Gastroesophageal sphincter (tissue), 4 donors: ENCODE data around the gene CBX1. TPM values are rescaled to one million over a fixed set of nuclear protein-coding genes. Genes with fewer than 3 reads are reported as not detected.

Experiments
- ATAC-seq: fragments of 150-250 bp; one replicate; pipeline ENCODE4 v1.9.1; 2016; ENCODE audit warnings: mild to moderate bottlenecking, moderate library complexity
- H3K27ac ChIP-seq, 4 donors: fragments of 200-600 bp; sonication (generic) in 3 of 4; 1 replicate in 3 of 4; 2 replicates in 1 of 4; pipeline ENCODE4 v1.5.1; 2016 to 2019
- H3K27me3 ChIP-seq: fragments of 200-600 bp; sonication (generic); one replicate; pipeline ENCODE4 v1.5.1; 2019
- H3K36me3 ChIP-seq, 2 donors: fragments of 200-600 bp; sonication (generic); one replicate each; pipeline ENCODE4 v1.5.1; 2019; ENCODE audit warnings: control low read depth in 1 of 2
- H3K4me1 ChIP-seq, 3 donors: fragments of 200-600 bp; sonication (generic); 1 replicate in 2 of 3; 2 replicates in 1 of 3; pipeline ENCODE4 v1.5.1; 2016 to 2019; ENCODE audit warnings: control low read depth in 2 of 3
- H3K4me3 ChIP-seq, 2 donors: fragments of 200-600 bp; sonication (generic); one replicate each; pipeline ENCODE4 v1.5.1; 2019; ENCODE audit warnings: mild to moderate bottlenecking in 1 of 2, moderate library complexity in 1 of 2
- H3K9me3 ChIP-seq, 3 donors: fragments of 200-600 bp; sonication (generic); one replicate each; pipeline ENCODE4 v1.5.1; 2017 to 2019; ENCODE audit warnings: control low read depth in 2 of 3
- EP300 ChIP-seq: sonication (generic); formaldehyde crosslinking; IDR thresholded peaks from one replicate; pipeline ENCODE4 v1.6.1; 2017; ENCODE audit warnings: antibody characterized with exemption, mild to moderate bottlenecking
- POLR2A ChIP-seq, 2 donors: fragments of 450-650 bp; IDR thresholded peaks; one replicate each; pipeline ENCODE4 v1.6.1; 2017; ENCODE audit warnings: antibody characterized with exemption in 2 of 2, mild to moderate bottlenecking in 2 of 2, moderate library complexity in 1 of 2
- POLR2AphosphoS5 ChIP-seq: sonication (generic); formaldehyde crosslinking; IDR thresholded peaks from one replicate; pipeline ENCODE4 v1.6.1; 2017; ENCODE audit warnings: antibody characterized with exemption
- WGBS, 2 donors: methylation state at CpG; one replicate each; pipeline ENCODE4 v1.1.5; 2018; ENCODE audit warnings: low coverage in 1 of 2; 5-methylcytosine and 5-hydroxymethylcytosine counted together
- total RNA-seq, 4 donors: library from RNA; depleted of rRNA; stranded (reverse); fragments of >200 nt; gene quantifications; one replicate each; pipeline ENCODE4 v1.1.0, GENCODE V29; 2016
- TF ChIP-seq, protein P1 (sequence below), 4 experiments: fragments of 200-600 bp in 2 of 4; fragments of 450-650 bp in 2 of 4; sonication (generic) in 1 of 4; IDR thresholded peaks; one replicate each; pipeline ENCODE4 v1.5.1; 2017 to 2019; ENCODE audit warnings: antibody characterized with exemption in 4 of 4, mild to moderate bottlenecking in 2 of 4, moderate library complexity in 2 of 4

The CBX1 gene
- total RNA-seq, 4 donors from 2014 or later = 46.0 to 59.3 (median 55.0) TPM

DNA sequence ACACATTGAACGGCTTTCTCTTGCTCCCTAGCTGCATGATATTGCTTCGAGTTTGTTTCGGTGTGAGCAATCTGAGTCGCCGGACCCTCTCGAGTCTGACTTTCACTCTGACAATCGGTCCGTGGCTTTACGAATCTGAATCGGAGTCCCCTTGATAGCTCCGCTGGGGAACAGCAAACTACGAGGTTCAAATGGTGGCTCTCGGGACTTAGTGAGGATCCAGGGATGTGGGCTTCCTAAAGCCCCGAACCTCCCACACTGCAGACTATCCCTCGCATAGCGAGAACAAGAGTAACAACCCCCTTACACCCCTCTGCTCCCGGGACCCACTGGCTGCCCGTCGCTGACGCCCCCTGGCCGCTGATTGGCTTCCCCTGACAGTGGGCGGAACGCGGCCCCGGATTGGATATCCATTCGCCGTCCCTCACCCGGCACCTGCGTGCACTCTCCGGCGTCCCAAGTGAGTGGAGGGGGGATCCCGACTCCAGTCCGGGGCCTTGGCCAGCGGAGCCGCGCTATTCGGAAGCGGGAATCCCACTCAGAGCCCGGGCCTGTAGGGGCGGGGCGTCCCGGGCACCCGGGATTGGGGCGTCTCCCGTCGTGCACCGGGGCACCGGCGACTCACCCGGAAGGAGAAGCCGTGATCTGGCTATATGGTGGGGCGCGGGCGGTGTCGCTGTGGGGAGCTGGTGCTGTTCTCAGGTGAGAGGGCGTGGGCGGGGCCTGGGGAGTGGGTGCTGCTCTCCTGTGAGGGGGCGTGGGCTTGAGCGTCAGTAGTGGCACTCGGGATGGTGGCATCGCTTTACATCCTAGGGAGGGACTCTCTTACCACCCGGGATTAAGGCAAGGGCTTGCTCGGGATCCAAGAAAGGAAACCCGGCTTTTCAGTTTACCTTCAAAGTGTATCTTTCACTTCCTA lies 6.1 kb upstream of the CBX1 start, which contains the start of gene SNX11:
TSS of gene SNX11 (plus strand) at position 630 of the 919 bp plus-strand sequence. CDS start 4,278 bp downstream, outside the sequence.
- no peaks in the 10 kb centered on the region for H3K9me3 ChIP-seq
- H3K27ac ChIP-seq = peak within 1 kb of the TSS; percentile 90 to 98 (median 93)
- peak; percentile 96 for ATAC-seq
- H3K4me3 ChIP-seq = peak within 1 kb of the TSS; percentile 52 to 70
- H3K4me1 ChIP-seq = peaks cover 0 to 37% (median 10%) of the 10 kb centered on the region in 3 donors
- no peaks in the 10 kb centered on the region for H3K27me3 ChIP-seq
- WGBS, 2 donors = 0% methylated on average over 2 to 6 of the region's 64 CpGs
- peaks cover 0 to 8% of the 10 kb centered on the region in 2 donors for H3K36me3 ChIP-seq
- TF ChIP-seq POLR2AphosphoS5 (peak; percentile 59), POLR2A (IDR thresholded peaks at IDR 0.05) (peak; percentile 44 to 54), EP300 (no peak)
- TF ChIP-seq, protein P1, sequence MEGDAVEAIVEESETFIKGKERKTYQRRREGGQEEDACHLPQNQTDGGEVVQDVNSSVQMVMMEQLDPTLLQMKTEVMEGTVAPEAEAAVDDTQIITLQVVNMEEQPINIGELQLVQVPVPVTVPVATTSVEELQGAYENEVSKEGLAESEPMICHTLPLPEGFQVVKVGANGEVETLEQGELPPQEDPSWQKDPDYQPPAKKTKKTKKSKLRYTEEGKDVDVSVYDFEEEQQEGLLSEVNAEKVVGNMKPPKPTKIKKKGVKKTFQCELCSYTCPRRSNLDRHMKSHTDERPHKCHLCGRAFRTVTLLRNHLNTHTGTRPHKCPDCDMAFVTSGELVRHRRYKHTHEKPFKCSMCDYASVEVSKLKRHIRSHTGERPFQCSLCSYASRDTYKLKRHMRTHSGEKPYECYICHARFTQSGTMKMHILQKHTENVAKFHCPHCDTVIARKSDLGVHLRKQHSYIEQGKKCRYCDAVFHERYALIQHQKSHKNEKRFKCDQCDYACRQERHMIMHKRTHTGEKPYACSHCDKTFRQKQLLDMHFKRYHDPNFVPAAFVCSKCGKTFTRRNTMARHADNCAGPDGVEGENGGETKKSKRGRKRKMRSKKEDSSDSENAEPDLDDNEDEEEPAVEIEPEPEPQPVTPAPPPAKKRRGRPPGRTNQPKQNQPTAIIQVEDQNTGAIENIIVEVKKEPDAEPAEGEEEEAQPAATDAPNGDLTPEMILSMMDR (IDR thresholded peaks at IDR 0.05) = peak in 2 of 4 experiments; percentile 11 to 22

DNA sequence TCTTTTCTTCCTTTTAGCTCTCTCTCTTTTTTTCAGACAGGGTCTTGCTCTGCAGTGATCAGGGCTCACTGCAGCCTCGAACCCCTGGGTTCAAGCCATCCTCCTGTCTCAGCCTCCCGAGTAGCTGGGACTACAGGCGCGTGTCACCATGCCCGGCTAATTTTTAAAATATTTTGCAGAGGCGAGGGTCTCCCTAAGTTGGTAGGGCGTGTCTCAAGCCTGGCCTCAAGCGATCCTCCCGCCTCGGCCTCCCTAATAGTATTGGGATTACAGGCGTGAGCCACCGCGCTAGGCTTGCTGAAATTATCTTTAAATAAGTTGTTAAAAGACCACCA lies 5.5 kb upstream of the CBX1 start:
- Histone ChIP-seq H3K9me3 (no peaks in the 10 kb centered on the region), H3K27me3 (no peaks in the 10 kb centered on the region), H3K27ac (peak overlapping the region; percentile 90 to 98 (median 93)), H3K36me3 (peaks cover 0 to 1% of the 10 kb centered on the region in 2 donors), H3K4me3 (peak overlapping the region; percentile 52 to 70), H3K4me1 (peaks cover 0 to 40% (median 10%) of the 10 kb centered on the region in 3 donors)
- no peak for ATAC-seq
- no peak for TF ChIP-seq POLR2AphosphoS5
- TF ChIP-seq POLR2A (IDR thresholded peaks at IDR 0.05) = no peak
- no peak for TF ChIP-seq EP300
- TF ChIP-seq, protein P1 (IDR thresholded peaks at IDR 0.05) = no peak
- 22 to 80% methylated on average over 4 to 9 of the region's 13 CpGs for WGBS, 2 donors

DNA sequence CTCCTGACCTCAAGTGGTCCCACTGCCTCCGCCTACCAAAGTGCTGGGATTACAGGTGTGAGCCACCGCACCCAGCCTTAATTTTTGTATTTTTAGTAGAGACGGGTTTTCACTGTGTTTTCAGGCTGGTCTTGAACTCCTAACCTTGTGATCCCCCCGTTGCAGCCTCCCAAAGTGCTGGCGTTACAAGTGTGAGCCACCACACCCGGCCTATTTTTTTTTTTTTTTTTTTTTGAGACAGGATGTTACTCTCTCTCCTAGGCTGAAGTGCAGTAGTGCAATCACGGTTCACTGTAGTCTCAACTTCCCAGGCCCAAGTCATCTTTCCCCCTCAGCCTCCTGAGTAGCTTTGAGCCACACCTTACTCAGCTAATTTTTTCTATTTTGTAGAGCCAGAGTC lies 3.2 kb upstream of the CBX1 start:
- TF ChIP-seq, protein P1 (IDR thresholded peaks at IDR 0.05) = no peak
- TF ChIP-seq POLR2A (IDR thresholded peaks at IDR 0.05) = no peak
- no peak for TF ChIP-seq EP300
- no peak for TF ChIP-seq POLR2AphosphoS5
- no peak for ATAC-seq
- WGBS, 2 donors = 83 to 90% methylated on average over 3 to 6 of the region's 7 CpGs
- H3K27me3 ChIP-seq = no peaks in the 10 kb centered on the region
- no peaks in the 10 kb centered on the region for H3K36me3 ChIP-seq
- H3K4me1 ChIP-seq = peaks cover 0 to 44% (median 13%) of the 10 kb centered on the region in 3 donors
- no peaks in the 10 kb centered on the region for H3K9me3 ChIP-seq
- H3K27ac ChIP-seq = no peak overlapping the region
- H3K4me3 ChIP-seq = no peak overlapping the region

DNA sequence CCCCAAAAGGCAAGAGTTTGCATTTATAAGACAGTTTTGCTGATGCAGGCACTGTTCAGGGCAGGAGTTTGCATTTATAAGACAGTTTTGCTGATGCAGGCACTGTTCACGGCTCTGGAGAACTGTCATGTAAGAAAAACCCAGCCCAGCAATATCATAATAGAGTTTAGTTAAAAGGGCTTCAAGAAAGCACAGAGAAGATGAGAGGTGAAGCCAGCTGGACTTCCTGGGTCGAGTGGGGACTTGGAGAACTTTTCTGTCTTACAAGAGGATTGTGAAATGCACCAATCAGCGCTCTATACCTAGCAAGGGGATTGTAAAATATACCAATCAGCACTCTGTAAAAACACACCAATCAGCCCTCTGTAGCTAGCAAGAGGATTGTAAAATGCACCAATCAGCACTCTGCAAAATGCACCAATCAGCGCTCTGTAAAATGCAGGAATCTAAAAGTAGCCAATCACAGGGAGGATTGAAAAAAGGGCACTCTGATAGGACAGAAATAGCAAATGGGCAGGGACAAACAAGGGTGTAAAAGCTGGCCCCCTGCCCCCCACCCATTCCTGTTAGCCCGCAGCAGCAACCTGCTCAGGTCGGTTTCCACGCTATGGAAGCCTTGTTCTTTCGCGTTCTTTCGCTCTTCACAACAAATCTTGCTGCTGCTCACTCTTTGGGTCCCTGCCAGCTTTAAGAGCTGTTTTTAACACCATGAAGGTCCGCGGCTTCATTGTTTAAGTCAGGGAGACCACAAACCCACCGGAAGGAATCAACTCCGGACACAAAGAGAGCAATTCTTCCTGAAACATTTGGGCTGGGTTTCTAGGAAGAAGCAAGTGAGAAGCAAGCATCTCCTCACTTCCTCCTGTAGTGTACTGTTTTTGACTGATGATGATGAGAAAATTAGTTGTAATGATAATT lies 1.8 kb upstream of the CBX1 start:
- TF ChIP-seq, protein P1 (IDR thresholded peaks at IDR 0.05) = no peak
- TF ChIP-seq POLR2A (IDR thresholded peaks at IDR 0.05) (no peak), POLR2AphosphoS5 (no peak), EP300 (no peak)
- no peak for ATAC-seq
- Histone ChIP-seq H3K9me3 (no peaks in the 10 kb centered on the region), H3K4me3 (no peak overlapping the region), H3K36me3 (no peaks in the 10 kb centered on the region), H3K27me3 (no peaks in the 10 kb centered on the region), H3K4me1 (peaks cover 0 to 42% (median 6%) of the 10 kb centered on the region in 3 donors), H3K27ac (no peak overlapping the region)
- 75 to 77% methylated on average over 6 to 13 of the region's 14 CpGs for WGBS, 2 donors
